Fibroblast of skin of scalp (primary cell): Measurements from ENCODE around the gene DTX4. TPM values are rescaled to one million over a fixed set of nuclear protein-coding genes. Genes with fewer than 3 reads are reported as not detected.
"Not testable (repeated sequence)": the region's sequence is repeated elsewhere in the genome, so short reads cannot be mapped to it uniquely, and the experiment has no call there.

Source experiments
- DNase-seq: peaks from one replicate; pipeline ENCODE4 v3.0.0-alpha.2; 2013
- polyA plus RNA-seq, 2 experiments: library from polyadenylated mRNA; unstranded; fragments of 120-200 nt; gene quantifications; one replicate each; pipeline ENCODE4 v1.2.1, GENCODE V29; 2013; ENCODE audit not compliant: insufficient read length in 2 of 2

The DTX4 gene
- polyA plus RNA-seq (2013, experiment 1 of 2; ENCODE audit: insufficient read length): 3.9 TPM
- 5.2 TPM for polyA plus RNA-seq (2013, experiment 2 of 2; ENCODE audit: insufficient read length)

DNA sequence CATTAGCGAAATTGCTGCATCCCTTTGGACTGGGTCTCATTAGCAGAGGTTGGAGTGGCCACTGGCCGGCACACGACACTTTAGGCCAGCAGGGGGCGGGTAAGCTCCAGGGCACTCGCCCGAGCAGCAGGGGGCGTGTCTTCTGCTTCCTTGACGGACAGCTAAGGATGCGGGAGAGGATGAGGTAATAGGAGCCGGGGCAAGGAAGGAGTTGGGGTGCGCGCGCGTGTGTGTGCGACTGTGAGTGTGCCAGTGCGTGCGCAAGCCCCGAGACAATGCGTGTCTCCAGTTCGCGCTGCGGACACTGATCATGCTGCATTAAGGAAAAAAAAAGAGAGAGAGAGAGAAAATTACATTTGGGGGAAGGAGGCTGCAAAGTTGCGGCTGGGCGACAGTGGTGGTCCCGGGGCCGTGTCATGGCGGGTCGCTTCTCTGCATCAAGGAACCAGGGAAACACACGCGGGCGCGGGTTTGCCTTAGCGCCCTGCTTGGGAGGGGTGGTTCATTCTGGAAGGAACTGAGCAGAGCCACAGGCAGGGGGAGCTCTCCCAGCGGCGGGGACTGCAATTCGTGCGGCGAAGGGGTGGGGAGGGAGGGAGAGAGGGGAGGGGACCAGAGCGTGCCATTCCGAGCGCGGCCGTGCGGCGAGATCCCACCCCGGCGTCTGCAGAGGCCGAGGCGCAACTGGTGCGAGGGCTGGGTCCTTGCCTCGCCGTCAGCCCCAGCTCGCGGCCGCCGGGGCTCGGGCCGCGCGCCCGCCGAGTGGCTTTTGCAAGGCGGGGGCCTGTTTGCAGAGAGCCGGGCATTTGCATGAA, at the start of gene DTX4:
Gene DTX4 (plus strand): TSS at position 625 of the 815 bp plus-strand sequence. CDS start 464 bp downstream, outside the sequence.
- peak; percentile 88 for DNase-seq

DNA sequence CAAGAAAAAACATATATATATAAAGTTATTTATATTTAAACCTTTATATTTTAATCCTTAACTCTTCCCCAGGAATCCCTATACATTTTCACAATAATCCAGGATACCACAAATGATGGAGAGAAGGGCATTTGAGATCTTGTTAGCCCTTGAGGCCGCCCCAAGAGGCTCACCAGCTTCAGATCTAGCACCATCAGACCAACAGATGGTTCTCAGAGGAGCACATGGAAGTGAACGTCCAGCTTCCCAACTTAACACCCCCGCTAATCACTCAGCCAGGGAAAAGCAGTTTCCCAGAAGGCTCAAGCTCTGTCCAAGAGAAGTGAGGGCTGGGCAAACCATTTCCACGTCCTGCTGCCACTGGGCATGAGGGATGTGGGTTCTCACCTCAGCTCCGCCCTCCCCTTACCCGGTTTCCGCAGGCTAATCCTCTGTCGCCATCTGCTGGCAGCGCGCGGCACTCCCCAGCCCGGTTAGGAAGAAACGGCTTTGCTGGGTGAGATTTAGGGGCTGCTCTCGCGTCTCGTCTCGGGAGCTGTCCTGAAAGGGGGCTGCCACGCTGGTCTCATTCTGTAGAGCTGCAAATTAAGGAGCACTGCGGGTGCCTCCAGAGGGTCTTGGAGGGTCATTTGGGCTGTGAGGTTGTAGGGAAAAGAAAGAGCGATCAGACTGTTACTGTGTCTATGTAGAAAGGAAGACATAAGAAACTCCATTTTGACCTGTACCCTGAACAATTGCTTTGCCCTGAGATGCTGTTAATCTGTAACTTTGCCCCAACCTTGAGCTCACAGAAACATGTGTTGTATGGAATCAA, 36.1 kb upstream of the DTX4 start:
- peak; percentile 74 for DNase-seq

DNA sequence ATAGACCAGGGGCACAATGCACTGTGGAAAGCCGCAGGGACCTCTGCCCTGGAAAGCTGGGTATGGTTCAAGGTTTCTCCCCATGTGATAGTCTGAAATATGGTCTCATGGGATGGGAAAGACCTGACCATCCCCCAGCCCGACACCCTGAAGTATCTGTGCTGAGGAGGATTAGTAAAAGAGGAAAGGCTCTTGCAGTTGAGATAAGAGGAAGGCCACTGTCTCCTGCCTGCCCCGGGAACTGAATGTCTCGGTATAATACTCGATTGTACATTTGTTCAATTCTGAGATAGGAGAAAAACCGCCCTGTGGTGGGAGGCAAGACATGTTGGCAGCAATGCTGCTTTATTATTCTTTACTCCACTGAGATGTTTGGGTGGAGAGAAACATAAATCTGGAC, 35.4 kb upstream of the DTX4 start:
- DNase-seq: not testable (repeated sequence)

DNA sequence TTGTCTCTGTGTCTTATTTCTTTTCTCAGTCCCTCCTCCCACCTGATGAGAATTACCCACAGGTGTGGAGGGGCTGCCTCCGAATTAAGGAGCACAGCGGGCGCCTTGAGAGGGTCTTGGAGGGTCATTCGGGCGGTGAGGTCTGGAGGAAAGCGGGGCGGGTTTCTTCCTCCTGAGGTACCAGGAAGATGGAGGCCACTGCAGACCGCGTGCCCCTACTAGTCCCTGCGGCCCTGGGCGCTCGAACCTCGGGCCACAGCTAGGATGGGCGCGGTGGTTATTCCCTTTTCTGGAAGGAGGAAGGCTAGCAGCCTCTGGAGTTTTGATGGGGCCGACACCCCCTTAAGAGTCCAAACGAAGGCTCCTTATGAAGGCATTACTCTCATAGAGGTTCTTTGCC, 34.7 kb upstream of the DTX4 start:
- DNase-seq: no peak

DNA sequence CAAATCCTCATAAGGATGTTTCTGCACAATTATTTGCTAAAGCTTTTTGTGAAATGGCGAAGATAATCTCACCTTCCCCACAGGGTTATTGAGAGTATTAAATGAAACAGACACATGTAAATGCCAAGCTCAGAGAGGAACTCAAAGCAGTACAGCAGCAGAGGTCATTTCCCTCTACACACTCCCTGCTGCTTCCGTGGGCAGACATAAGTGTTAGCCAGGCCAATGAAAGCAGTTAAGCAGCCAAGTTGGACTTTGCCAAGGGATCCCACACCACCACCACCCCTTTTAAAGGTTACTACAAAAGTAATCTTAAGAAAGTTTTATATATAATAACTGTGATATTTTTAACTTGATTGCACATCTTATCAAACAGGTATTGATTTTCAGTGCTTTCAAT, 33.3 kb upstream of the DTX4 start:
- DNase-seq: no peak

DNA sequence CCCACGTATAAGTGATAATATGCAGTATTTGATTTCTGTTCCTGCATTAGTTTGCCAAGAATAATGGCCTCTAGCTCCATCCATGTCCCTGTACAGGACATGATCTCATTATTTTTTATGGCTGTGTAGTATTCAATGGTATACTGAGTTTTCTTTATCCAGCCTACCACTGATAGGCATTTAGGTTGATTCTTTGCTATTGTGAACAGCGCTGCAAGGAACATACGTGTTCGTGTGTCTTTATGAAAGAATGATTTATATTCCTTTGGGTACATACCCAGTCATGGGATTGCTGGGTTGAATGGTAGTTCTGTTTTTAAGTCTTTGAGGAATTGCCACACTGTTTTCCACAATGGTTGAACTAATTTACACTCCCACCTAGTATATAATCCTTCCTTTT, 30.7 kb upstream of the DTX4 start:
- DNase-seq: no peak

DNA sequence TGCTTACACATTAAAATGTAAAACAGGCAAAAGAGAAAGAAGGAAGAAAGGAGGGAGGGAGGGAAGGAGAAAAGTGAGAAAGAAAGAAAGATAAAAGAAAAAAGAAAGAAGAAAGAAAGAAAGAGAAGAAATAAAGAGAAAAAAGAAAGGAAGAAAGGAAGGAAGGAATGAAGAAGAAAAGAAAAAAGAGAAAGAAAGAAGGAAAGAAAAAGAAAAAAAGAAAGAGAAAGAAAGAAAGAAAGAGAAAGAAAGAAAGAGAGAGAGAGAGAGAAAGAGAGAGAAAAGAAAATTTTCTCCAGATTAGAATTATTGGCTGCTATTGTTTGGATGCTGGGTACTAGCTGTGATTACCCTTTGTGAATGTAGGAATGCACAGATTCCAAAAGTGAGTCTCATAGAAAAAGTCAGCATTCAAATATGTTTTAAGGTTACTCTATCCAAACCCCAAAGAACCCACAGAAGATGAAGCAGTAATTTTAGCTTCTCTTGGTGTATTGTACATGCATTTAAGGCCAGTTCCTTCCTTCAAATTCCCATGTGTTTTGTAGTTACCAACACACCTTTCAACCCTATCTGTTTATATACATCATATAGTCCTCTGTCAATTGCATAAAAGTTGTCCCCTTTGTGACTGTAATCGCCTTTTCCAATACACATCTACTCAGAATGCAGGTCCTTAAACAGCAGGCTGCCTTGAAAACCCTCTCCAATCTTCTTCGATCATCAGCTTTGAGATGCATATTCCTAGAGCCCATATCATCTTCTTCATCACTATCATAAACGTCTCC, 30.1 kb upstream of the DTX4 start:
- DNase-seq: peak; percentile 51

DNA sequence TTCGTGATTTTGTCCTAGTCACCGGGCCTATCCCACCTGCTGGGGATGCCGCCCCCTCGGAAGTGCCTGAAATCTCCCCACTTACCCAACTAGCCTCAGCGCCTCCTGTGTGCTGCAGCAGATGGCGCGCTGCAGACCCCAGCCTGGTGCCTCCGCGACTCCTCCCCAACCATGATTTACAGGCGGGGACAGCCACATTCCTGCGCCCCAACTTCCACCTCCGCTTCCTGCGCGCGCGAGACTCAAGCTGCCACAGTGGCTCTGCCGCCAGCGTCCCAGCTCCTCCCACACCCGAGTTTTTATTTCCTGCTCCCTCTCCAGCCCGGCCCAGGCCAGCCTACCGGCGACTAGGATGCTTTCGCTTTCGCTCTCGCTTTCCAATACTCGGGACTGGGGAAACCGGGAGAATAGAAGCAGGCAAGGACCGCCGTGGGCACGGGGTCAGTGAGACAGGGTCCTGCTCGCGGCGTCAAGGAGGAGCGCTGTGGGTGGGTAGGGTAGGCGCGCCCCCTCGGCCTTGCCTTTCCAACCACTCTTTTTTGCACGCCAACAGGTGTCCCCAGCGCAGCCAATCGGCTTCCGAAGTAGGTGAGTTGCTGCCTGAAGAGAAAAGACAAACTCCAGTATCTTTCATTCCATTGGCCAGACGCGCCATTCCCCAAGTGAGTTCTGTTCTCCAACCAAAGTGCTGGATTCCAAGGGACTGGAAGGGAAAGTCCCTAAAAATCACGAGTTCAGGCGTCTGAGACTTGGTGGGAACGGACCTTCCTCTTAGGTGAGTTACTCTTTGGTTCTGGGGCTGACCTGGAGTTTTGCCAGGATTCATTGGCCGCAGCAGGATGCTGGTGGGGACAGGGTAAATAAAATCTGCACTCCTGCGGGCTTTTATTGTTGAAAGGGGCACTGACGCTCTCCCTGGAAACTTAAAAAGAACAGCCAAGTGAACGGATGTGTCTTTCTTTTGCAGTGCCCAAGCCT, 29.1 kb upstream of the DTX4 start, which contains the start of gene FAM111A:
Gene FAM111A (plus strand): TSS at position 327 of the 978 bp plus-strand sequence. CDS start 6,017 bp downstream, outside the sequence.
- DNase-seq: peak; percentile 89

DNA sequence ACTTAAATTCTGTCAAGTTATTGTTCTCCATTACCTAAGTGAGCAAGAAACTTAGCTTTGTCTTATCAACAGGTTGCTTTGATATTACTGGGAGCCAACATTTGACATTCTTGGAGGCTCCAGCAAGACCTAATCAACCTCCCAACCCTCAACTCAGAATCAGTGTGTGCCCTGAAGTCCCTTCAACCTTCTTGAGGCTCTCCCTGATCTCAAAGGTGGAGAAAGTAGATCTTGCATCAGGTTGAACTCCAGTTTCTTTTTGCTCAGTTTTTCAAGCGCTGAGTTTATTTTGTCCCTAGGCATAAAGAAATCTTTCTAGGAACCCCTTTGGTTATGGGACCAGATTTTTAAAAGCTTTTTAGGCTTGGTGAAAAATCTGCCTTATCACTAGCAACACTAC, 27.8 kb upstream of the DTX4 start:
- no peak for DNase-seq

DNA sequence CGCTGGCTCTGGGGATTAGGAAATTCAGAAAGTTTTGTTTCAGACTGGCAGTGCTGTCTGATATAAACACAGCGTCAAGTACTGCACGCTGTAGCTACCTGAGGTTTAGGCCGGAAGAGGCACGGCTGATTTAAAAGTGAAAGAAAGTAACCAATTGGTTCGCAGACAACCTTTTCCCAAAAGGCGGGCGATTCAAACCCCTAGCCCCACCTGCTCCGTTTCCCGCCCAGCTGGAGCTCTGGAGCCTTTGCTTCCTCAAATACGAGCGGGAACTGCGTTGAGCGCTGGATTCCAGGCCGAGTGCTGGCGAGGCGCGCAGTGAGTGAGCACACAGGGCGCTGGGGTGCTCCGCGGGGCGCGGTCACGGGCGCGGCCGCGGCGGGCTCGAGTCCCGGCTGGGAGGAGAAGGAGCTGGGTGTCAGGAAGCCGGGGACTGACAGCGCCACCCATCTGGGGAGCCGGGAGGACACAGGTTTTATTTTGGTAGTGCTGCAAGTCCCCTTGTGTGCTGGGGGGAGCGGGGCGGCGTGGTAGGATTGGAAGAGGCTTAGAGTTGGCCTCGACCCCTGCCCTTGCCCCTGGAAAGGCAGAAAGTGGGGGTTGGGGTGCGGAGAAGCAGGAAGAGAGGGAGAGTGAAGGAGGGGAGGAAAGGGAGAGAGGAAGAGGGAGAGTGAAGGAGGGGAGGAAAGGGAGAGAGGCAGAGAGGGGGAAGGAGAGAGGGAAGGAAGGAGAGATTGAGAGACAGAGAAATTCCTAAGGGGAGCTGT, 27.2 kb upstream of the DTX4 start:
- DNase-seq: peak; percentile 84

DNA sequence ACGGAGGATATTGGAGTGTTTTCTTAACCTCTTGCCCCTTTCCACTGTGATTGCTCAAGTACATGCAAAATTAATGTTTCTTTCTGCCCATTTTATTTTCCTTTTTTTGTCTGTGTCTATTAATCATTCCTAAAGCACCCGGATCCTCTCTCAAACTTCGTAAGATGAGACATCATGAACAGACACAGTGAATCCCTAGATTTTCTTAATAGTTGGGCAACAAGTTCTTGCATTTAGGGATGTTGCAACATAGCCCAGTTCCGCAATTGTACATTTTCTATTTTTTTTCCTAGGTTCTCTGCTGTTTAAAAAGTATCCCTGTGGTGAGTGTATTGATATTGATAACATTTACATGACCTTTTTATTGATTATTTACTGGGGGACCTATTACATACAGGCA, 26.4 kb upstream of the DTX4 start:
- DNase-seq: peak; percentile 38

DNA sequence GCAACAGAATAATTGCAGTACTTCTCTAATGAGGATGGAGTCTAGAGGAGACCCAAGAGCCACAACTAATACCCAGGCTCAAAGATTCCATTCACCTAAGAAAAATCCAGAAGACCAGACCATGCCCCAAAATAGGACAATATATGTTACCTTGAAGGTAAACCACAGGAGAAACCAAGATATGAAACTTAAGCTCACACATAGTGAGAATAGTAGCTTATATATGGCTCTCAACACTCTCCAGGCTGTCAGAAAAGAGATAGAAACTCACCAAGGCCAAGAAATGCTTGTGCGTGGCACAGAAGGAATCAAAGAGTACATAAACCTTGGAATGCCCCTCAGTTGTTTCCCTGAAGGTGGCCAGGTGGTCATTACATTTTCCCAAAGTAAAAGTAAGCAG, 20.2 kb upstream of the DTX4 start:
- no peak for DNase-seq

DNA sequence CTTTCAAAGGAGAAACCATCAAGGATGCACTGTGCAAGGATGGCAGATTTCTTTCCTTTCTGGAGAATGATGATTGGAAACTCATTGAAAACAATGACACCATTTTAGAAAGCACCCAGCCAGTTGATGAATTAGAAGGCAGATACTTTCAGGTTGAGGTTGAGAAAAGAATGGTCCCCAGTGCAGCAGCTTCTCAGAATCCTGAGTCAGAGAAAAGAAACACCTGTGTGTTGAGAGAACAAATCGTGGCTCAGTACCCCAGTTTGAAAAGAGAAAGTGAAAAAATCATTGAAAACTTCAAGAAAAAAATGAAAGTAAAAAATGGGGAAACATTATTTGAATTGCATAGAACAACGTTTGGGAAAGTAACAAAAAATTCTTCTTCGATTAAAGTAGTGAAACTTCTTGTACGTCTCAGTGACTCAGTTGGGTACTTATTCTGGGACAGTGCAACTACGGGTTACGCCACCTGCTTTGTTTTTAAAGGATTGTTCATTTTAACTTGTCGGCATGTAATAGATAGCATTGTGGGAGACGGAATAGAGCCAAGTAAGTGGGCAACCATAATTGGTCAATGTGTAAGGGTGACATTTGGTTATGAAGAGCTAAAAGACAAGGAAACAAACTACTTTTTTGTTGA, 19.5 kb upstream of the DTX4 start:
- no peak for DNase-seq

DNA sequence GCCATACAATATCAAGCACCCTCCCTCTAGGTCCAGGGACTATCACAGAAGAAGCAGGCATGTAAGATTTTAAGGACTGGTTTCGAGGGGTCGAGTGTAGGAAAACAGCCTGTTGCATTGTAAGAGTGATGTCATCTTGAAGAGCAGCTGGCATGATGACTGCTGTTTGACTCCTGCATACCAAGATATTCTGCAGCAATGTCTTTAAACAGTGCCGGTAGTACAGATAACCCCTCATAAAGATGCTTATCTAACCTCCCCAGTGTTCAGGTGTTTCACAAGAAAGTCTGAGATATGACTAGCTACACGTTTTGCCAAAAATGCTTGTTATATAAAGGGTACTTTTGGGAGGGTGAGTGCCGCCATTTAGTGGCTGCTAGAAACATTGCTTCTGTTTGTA, 17.3 kb upstream of the DTX4 start:
- DNase-seq: no peak

DNA sequence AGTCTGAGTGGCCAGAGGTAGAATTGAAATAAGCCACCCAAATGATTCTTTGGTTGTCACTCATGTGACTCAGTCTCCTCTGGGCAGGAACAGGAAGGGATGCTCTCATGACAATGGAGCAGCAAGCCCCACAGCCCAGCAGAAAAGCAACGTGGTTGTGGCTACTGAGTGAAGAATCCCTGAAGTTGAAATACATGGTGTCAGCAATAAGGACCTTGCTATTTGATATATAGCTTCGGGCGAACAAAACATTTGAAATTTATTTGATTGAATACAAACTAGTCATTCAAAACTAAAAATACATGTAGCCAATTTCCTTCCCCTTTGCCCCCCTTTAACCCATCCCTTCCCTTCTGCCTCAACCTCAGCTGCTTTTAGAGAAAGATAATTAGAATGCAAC, 14.5 kb upstream of the DTX4 start:
- DNase-seq: no peak

DNA sequence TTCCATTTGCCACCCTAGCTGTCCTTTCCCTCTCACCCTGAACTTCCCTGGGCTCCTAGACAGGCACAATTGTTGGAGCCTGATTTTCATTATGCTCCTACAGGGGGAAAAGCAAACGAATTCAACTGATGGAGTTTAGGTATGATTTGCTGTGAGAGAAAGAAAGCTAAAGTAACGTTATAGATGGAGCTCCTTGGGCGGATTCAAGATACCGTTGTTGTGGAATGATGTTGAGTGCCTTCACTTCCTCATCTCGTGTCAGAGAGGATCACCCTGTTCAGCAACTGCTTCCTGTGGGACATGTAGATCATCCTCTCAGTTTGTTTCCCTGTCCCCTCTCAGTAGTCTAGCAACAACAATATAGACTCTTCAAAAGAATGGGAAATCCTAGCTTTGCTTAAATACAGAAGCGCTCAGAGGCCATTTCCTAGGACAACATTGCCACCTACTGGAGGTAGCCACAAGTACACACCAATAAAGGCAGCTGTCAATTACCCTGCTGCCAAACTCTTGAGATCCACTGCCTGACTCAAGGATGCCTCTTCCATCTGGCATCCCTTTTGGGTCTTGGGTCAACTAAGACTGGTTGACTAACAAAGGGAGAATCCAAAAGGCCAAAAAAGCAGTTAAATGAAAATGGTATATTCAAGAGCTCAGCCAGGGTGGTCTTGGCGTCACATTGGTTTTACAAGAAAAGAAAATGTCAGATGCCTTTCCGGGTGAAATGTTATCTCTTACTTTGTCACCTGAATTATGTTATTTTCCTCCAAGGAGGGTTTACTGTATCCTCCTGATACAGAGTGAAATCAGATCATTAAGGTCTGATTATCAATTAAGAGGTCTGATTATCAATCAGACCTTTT, 13.5 kb upstream of the DTX4 start:
- peak; percentile 76 for DNase-seq

DNA sequence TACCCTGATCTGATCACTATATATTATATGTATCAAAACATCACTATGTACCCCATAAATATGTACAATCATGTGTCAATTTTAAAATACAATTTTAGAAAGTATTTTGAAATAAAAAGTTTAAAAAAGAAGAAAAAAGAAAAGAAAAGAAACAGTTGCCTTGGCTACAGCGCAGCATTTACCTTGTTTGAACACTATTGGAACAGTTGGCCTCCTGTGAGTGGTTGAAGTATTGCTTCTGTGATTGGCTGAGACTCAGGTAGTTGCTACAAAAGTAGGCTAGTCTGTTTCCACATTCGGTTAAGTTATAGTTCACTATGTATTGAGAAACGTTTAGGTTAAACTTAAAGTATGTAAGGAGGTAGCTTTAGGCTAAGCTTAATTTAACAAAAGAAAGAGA, 7.9 kb upstream of the DTX4 start:
- no peak for DNase-seq

DNA sequence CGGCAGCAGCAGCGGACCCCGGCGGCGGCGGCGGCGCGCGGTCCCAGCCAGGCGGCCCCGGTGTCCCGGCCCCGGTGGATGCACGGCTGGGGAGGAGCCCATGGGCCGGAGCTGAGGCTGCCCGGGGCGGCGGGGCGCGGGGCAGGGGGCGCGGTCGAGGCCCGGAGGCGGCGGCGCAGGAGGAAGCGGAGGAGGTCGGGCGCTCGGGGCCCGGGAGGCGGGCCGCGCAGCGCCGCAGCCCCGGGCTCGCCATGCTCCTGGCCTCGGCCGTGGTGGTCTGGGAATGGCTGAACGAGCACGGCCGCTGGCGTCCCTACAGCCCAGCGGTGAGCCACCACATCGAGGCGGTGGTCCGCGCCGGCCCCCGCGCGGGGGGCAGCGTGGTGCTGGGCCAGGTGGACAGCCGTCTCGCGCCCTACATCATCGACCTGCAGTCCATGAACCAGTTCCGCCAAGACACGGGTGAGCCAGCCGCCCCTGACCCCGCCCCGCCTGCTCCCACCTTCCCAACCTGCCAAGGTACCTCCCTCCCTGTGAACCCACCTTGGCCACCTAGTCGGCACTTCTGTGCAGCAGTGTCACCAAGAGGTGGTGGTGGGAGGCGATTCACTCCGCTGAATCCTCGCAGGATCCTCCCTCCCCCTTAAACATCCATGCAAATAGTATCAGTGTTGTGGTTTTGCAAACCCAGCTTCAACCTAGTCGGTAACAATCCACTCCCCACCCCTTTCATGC, 580 bp downstream of the DTX4 start:
- no peak for DNase-seq
